ENCODE measurements around the gene TBC1D10A. TPM values are rescaled to one million over a fixed set of nuclear protein-coding genes. Genes with fewer than 3 reads are reported as not detected.
A peak's percentile ranks its signal among the peaks of the same experiment; 100 is the strongest.

The TBC1D10A gene
- total RNA-seq, 2 experiments from 2014 or later: 38.9 to 41.8 TPM

DNA sequence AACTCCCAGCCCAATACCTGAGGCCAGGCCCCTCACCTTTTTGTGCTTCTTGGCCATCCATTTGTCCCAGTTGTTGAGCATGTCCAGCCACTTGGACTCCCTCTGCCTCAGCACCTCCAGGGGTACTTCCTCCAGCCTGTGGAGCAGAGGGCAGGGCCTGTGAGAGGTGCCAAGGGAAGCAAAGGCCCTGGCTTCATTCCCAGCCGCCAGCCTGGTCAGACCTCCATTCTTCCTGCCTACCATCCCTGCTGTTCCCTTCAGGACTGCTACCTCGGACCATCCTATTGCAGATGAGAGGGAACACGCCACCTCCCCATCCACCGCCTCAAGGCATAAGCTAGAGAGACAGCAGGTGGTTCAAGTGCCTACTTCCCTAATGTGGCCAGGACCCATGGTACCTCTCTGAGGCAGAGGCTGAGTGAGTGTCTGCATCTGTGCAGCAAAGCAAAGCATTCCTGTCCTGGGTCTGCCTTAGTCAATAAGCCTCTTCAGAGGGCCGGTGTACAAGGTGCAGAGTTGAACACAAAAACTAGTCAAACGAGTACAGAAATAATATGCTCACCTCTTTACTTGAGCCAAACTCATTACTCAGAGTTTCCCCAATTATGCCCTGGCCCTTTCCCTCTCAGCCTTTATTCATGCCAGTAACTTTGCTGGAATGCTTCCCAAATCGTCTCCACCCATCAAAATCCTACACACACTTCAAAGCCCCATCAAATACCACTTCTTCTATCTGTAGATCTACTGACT, 22.1 kb downstream of the TBC1D10A start:
- ChIA-PET CTCF (interaction anchor here (7.9 kb wide), 1 partner anchor 14 kb away, joined by 59 read pairs; the partner anchor contains the start of gene CASTOR1), POLR2A (interaction anchor here (0.9 to 11.8 kb wide), 9 partner anchors 11 to 119 kb away, joined by 3 to 290 read pairs (median 18); partner anchors contain the start of genes CASTOR1, CCDC157, RNF215 and SF3A1)
- H3K4me3 Mint-ChIP-seq: peak overlapping the region; percentile 49
- Histone ChIP-seq H3K4me1 (ENCODE audit: insufficient read depth, low read length) (peaks cover 97% of the 10 kb centered on the region), H3K27me3 (ENCODE audit: control insufficient read depth in 1 of 2, insufficient read depth in 2 of 2, low read length in 2 of 2) (no peaks in the 10 kb centered on the region), H3K27ac (ENCODE audit: low read depth in 1 of 2, low read length in 2 of 2) (peak overlapping the region; percentile 74 to 81), H3K9me3 (ENCODE audit: control insufficient read depth in 1 of 2, insufficient read depth in 1 of 2, low read length in 2 of 2) (no peaks in the 10 kb centered on the region), H3K36me3 (ENCODE audit: insufficient read depth, low read length) (peaks cover 39% of the 10 kb centered on the region), H3K4me3 (ENCODE audit: low read length) (peak overlapping the region; percentile 34)
- DNase-seq: no peak
- no peaks in the 10 kb centered on the region for H3K27me3 Mint-ChIP-seq
- no peaks in the 10 kb centered on the region for H3K9me3 Mint-ChIP-seq
- H3K4me1 Mint-ChIP-seq (ENCODE audit: low read depth): peaks cover 92% of the 10 kb centered on the region
- TF ChIP-seq, protein P1, sequence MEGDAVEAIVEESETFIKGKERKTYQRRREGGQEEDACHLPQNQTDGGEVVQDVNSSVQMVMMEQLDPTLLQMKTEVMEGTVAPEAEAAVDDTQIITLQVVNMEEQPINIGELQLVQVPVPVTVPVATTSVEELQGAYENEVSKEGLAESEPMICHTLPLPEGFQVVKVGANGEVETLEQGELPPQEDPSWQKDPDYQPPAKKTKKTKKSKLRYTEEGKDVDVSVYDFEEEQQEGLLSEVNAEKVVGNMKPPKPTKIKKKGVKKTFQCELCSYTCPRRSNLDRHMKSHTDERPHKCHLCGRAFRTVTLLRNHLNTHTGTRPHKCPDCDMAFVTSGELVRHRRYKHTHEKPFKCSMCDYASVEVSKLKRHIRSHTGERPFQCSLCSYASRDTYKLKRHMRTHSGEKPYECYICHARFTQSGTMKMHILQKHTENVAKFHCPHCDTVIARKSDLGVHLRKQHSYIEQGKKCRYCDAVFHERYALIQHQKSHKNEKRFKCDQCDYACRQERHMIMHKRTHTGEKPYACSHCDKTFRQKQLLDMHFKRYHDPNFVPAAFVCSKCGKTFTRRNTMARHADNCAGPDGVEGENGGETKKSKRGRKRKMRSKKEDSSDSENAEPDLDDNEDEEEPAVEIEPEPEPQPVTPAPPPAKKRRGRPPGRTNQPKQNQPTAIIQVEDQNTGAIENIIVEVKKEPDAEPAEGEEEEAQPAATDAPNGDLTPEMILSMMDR (IDR thresholded peaks at IDR 0.05): no peak
- peak overlapping the region; percentile 83 for H3K27ac Mint-ChIP-seq
- intact Hi-C loops (cut with DNase I, micrococcal nuclease): loop anchor here (1.0 to 5.0 kb wide), 3 partner anchors 8 to 133 kb away; no protein-coding TSS in a partner anchor
- H3K36me3 Mint-ChIP-seq (ENCODE audit: low read depth): peaks cover 49% of the 10 kb centered on the region
- ATAC-seq (ENCODE audit: poor library complexity): no peak

DNA sequence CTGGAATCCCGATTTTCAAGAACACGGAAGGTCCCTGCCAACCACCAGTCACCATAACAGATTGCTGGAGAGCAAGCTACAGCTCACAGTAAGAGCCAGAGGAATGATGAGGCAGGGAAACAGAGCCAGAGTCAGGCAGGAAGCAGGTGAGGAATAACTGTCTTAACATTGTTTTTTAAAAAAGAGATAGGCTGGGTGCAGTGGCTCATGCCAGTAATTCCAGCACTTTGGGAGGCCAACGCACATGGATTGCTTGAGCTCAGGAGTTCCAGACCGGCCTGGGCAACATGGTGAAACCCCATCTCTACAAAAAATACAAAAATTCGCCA, 24.0 kb downstream of the TBC1D10A start:
- peaks cover 91% of the 10 kb centered on the region for H3K4me1 Mint-ChIP-seq (ENCODE audit: low read depth)
- intact Hi-C loops (cut with DNase I, micrococcal nuclease): no loop called here
- Histone ChIP-seq H3K27me3 (ENCODE audit: control insufficient read depth in 1 of 2, insufficient read depth in 2 of 2, low read length in 2 of 2) (no peaks in the 10 kb centered on the region), H3K4me3 (ENCODE audit: low read length) (peak overlapping the region; percentile 3), H3K27ac (ENCODE audit: low read depth in 1 of 2, low read length in 2 of 2) (peak overlapping the region; percentile 58 to 81), H3K9me3 (ENCODE audit: control insufficient read depth in 1 of 2, insufficient read depth in 1 of 2, low read length in 2 of 2) (no peaks in the 10 kb centered on the region), H3K36me3 (ENCODE audit: insufficient read depth, low read length) (peaks cover 57% of the 10 kb centered on the region), H3K4me1 (ENCODE audit: insufficient read depth, low read length) (peaks cover 97% of the 10 kb centered on the region)
- peak overlapping the region; percentile 83 for H3K27ac Mint-ChIP-seq
- H3K9me3 Mint-ChIP-seq: no peaks in the 10 kb centered on the region
- H3K36me3 Mint-ChIP-seq (ENCODE audit: low read depth): peaks cover 62% of the 10 kb centered on the region
- POLR2A ChIA-PET: interaction anchor here (1.3 to 11.8 kb wide), 4 partner anchors 11 to 84 kb away, joined by 4 to 290 read pairs (median 142); partner anchors contain the start of genes CASTOR1, CCDC157, SF3A1 and TBC1D10A
- H3K27me3 Mint-ChIP-seq: no peaks in the 10 kb centered on the region
- no peak for DNase-seq
- CTCF ChIA-PET: interaction anchor here (1.5 to 7.9 kb wide), 2 partner anchors 13 to 30 kb away, joined by 4 to 59 read pairs; partner anchors contain the start of gene CASTOR1
- TF ChIP-seq, protein P1 (IDR thresholded peaks at IDR 0.05): no peak
- H3K4me3 Mint-ChIP-seq: peak overlapping the region; percentile 11
- ATAC-seq (ENCODE audit: poor library complexity): no peak

DNA sequence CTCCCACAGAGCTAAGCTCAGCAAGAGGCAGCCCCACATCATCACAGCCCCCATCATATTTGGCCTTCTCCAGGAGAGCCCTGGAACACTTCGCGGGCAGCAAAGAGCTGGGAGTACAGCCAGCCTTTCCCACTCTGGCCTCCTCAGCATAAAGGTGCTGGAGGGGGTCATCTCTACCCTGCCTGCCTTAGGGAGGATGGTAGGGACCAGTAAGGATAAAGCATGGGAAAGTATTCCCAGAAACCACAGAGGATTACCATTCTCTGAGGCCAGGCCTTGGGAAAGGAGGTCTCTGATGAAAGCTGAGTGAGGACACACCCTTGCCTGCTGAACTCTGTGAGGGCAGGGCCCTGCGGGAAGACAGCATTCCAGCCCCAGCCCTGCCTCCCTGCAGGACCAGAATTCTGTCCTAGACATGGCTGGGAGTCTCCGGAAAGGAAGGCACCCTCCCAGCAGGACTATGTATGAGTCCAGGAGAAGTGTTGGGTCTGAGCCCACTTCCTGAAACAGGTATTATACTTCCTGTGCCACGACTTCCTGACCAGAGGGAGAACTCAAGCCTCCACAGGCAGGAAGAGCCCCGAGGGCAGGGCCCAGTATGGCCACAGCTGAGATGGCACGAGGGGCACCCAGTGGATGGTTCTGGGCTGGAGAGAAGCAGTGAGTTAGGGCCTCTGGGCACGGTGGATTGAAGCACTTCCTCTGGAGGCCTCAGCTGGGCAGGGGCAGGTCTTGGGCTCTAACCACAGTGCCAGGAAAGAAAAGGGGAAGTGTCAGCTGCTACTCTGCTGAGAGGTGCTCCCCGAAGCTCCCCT, 24.5 kb downstream of the TBC1D10A start:
- TF ChIP-seq, protein P1 (IDR thresholded peaks at IDR 0.05): no peak
- Histone ChIP-seq H3K36me3 (ENCODE audit: insufficient read depth, low read length) (peaks cover 63% of the 10 kb centered on the region), H3K27me3 (ENCODE audit: control insufficient read depth in 1 of 2, insufficient read depth in 2 of 2, low read length in 2 of 2) (no peaks in the 10 kb centered on the region), H3K4me1 (ENCODE audit: insufficient read depth, low read length) (peaks cover 97% of the 10 kb centered on the region), H3K9me3 (ENCODE audit: control insufficient read depth in 1 of 2, insufficient read depth in 1 of 2, low read length in 2 of 2) (no peaks in the 10 kb centered on the region), H3K27ac (ENCODE audit: low read depth in 1 of 2, low read length in 2 of 2) (peak overlapping the region; percentile 58 to 81), H3K4me3 (ENCODE audit: low read length) (peak overlapping the region; percentile 3)
- H3K9me3 Mint-ChIP-seq: no peaks in the 10 kb centered on the region
- ChIA-PET POLR2A (interaction anchor here (1.3 to 11.8 kb wide), 4 partner anchors 10 to 84 kb away, joined by 4 to 290 read pairs (median 142); partner anchors contain the start of genes CASTOR1, CCDC157, SF3A1 and TBC1D10A), CTCF (interaction anchor here (1.5 to 7.9 kb wide), 2 partner anchors 12 to 30 kb away, joined by 4 to 59 read pairs; partner anchors contain the start of gene CASTOR1)
- intact Hi-C loops (cut with DNase I, micrococcal nuclease): no loop called here
- DNase-seq (peak in 2 of 14 experiments; percentile 59 to 64), ATAC-seq (ENCODE audit: poor library complexity) (no peak)
- H3K27ac Mint-ChIP-seq: peak overlapping the region; percentile 83
- no peaks in the 10 kb centered on the region for H3K27me3 Mint-ChIP-seq
- peak overlapping the region; percentile 62 for H3K4me3 Mint-ChIP-seq
- H3K36me3 Mint-ChIP-seq (ENCODE audit: low read depth): peaks cover 68% of the 10 kb centered on the region
- H3K4me1 Mint-ChIP-seq (ENCODE audit: low read depth): peaks cover 91% of the 10 kb centered on the region

Data from CD4-positive, alpha-beta T cell (primary cell).